Measurements from ENCODE around the gene SLC6A1. TPM values are rescaled to one million over a fixed set of nuclear protein-coding genes. Genes with fewer than 3 reads are reported as not detected.

The SLC6A1 gene
- total RNA-seq, 3 donors from 2014 or later, result 0.14 to 0.35 (median 0.20) TPM

DNA sequence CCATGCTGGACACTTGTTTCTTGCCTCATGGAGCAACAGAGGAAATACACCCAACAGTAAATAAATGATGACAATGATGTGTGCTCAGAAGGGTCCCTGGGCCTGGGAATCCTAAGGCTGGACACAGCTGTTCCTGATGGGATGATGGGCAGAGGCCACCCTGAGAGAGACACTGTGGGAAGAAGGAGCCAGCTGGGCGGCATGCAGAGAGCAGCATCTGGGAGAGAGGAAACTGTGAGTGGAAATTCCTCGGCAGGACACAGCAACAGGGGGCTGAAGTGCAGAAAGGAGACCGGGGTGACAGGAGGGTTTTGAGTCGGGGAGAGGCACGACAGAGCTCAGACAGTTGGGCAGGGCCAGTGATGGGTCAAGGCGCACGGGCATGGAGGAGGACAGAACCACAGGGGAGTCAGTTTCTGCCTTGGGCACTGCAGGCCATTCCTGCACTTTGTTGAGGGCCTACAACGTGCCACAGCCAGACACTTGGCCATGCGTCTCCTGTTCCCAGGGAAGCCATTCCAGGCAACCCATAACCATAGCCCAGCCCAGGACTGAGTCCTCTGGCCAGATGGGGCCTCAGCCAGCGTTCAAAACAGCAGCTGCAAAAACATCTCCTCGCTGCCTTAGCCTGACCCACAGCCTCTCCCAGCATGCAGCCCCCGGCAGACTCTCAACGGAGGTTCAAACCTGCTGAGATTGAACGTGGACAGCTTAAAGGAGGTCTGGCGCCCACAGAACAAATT, 36.7 kb upstream of the SLC6A1 start:
- TF ChIP-seq, protein P1, sequence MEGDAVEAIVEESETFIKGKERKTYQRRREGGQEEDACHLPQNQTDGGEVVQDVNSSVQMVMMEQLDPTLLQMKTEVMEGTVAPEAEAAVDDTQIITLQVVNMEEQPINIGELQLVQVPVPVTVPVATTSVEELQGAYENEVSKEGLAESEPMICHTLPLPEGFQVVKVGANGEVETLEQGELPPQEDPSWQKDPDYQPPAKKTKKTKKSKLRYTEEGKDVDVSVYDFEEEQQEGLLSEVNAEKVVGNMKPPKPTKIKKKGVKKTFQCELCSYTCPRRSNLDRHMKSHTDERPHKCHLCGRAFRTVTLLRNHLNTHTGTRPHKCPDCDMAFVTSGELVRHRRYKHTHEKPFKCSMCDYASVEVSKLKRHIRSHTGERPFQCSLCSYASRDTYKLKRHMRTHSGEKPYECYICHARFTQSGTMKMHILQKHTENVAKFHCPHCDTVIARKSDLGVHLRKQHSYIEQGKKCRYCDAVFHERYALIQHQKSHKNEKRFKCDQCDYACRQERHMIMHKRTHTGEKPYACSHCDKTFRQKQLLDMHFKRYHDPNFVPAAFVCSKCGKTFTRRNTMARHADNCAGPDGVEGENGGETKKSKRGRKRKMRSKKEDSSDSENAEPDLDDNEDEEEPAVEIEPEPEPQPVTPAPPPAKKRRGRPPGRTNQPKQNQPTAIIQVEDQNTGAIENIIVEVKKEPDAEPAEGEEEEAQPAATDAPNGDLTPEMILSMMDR (IDR thresholded peaks at IDR 0.05), result no peak
- Histone ChIP-seq H3K4me3 (no peak overlapping the region), H3K9me3 (no peaks in the 10 kb centered on the region), H3K4me1 (ENCODE audit: low read depth) (peaks cover 3% of the 10 kb centered on the region), H3K36me3 (ENCODE audit: low read depth) (no peaks in the 10 kb centered on the region)
- DNase-seq (no peak), ATAC-seq (no peak)
- intact Hi-C loops (cut with DNase I, micrococcal nuclease), result no loop called here

DNA sequence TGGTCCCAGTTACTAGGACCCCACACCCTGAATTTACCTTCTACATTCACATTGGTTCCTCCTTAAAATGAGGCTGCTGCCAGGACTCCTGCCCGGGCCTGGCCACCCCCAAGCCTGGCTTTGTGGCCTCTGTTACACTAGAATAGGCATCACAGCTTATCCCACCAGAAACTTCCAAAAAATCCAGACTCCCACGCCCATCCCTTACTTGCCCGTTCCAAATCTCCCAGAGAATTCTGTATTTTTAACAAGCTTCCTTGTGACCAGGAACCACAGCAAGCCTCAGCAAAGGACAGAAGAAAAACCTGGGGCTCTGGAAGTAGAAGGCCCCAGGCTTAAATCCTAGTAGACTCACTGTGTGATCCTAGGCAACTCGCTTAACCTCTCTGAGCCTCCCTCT, 36.0 kb upstream of the SLC6A1 start:
- no peak for ATAC-seq
- no peak overlapping the region for H3K4me3 ChIP-seq
- H3K36me3 ChIP-seq (ENCODE audit: low read depth), result no peaks in the 10 kb centered on the region
- intact Hi-C loops (cut with DNase I, micrococcal nuclease), result no loop called here
- no peak for DNase-seq
- TF ChIP-seq, protein P1 (IDR thresholded peaks at IDR 0.05), result no peak
- H3K4me1 ChIP-seq (ENCODE audit: low read depth), result peaks cover 3% of the 10 kb centered on the region
- no peaks in the 10 kb centered on the region for H3K9me3 ChIP-seq

DNA sequence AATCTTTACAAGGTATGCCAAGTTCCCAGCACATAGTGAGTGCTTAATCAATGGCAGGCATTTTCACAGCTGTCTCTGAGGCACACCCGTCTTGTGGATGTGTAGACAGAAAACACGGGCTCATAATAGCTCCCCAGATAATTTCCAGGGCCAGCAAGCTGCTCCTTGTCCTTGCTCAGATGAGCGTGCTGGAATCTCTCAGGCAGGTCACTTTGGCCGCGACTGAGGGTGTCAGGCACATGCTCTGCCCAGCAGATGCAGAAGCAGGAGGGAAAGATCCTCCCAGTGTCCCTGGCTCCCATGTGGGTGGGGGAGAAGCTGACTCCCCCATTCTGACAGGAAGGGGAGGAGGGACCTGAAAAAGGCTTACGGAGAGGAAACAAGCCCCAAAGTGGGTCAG, 35.6 kb upstream of the SLC6A1 start:
- no peak for DNase-seq
- no peak for ATAC-seq
- no peaks in the 10 kb centered on the region for H3K36me3 ChIP-seq (ENCODE audit: low read depth)
- no peak overlapping the region for H3K4me3 ChIP-seq
- TF ChIP-seq, protein P1 (IDR thresholded peaks at IDR 0.05), result no peak
- intact Hi-C loops (cut with DNase I, micrococcal nuclease), result no loop called here
- peaks cover 3% of the 10 kb centered on the region for H3K4me1 ChIP-seq (ENCODE audit: low read depth)
- no peaks in the 10 kb centered on the region for H3K9me3 ChIP-seq

DNA sequence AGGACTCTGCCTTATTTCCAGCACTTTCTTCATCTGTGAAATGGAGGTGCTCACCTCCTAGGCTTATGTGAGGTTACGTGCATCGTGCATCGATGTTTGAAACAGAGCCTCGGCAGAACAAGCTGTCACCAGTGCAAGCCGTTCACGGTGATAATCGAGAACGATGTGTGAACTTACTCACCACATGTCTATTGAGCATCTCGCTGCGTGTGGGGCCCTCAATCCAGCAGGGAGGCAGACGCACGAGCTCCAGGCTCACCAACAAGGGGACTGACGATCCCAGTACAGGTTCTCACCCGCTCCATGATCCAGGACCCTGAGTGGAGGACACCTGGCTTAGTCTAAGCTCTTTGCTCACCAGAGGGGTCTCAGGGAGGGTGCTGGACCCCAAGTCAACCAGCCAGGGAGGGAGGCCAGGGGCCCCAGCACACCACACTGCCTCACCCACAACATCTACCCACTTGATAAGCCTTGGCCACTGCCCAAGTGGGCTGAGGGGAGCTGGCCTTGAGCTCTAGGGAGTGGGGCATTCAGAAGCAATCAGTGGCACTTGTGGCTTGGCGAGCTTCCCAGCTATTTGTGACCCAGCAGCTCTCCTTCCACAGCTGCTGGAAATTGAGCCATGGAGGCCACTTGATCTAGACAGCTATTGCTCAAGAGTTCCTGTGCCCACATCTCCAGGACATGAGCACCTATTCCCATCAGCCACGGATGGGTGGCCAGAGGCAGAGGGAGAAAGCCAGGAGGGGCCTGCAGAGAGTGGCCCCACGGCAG, 34.4 kb upstream of the SLC6A1 start:
- intact Hi-C loops (cut with DNase I, micrococcal nuclease), result no loop called here
- no peak overlapping the region for H3K4me3 ChIP-seq
- DNase-seq, result peak in 2 of 3 donors; percentile 74 to 78
- TF ChIP-seq, protein P1 (IDR thresholded peaks at IDR 0.05), result no peak
- peak; percentile 55 for ATAC-seq
- peaks cover 3% of the 10 kb centered on the region for H3K4me1 ChIP-seq (ENCODE audit: low read depth)
- no peaks in the 10 kb centered on the region for H3K36me3 ChIP-seq (ENCODE audit: low read depth)
- no peaks in the 10 kb centered on the region for H3K9me3 ChIP-seq

DNA sequence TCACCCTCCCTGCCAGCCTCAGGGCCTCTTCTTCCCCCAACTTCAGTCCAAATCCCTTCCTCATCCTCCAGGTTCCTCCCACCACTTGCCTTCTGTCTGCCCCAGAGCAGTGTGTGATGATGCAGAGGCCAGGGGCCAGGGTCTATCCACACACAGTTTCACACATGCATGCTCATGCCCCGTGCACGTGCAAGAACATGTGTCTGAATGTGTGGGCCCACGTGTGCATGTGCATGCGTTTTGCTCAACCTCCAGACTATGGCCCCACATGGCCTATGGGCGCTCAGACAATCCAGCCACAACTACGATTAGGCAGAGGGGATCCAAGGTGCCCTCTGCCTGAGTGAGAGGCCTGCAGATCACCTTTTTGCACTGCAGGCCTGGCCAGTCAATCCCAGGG, 32.3 kb upstream of the SLC6A1 start:
- ATAC-seq, result no peak
- intact Hi-C loops (cut with DNase I, micrococcal nuclease), result no loop called here
- peaks cover 3% of the 10 kb centered on the region for H3K4me1 ChIP-seq (ENCODE audit: low read depth)
- no peaks in the 10 kb centered on the region for H3K9me3 ChIP-seq
- DNase-seq, result no peak
- H3K4me3 ChIP-seq, result no peak overlapping the region
- H3K36me3 ChIP-seq (ENCODE audit: low read depth), result no peaks in the 10 kb centered on the region
- TF ChIP-seq, protein P1 (IDR thresholded peaks at IDR 0.05), result no peak

Data from mucosa of descending colon (tissue), 3 donors.